Keratinocyte (primary cell): Measurements from ENCODE around the gene DLGAP1. TPM values are rescaled to one million over a fixed set of nuclear protein-coding genes. Genes with fewer than 3 reads are reported as not detected.

ENCODE experiments used
- DNase-seq: peaks from one replicate; pipeline ENCODE4 v3.0.0-alpha.2; 2011; ENCODE audit warnings: low read depth, missing footprints, low spot score
- FAIRE-seq: peaks from 2 replicates; lab custom pipeline; 2011; peaks lifted over from hg19 to GRCh38; lab: Jason Lieb, UNC
- H2AFZ ChIP-seq: 2 replicates; pipeline ENCODE4 v1.6.0; 2012; ENCODE audit warnings: low read length, control low read depth, inconsistent platforms; ENCODE audit not compliant: control insufficient read depth
- H3K27ac ChIP-seq: 2 replicates; pipeline ENCODE4 v1.5.1; 2011; ENCODE audit warnings: low read length; ENCODE audit not compliant: control insufficient read depth, insufficient read depth
- H3K27me3 ChIP-seq: 3 replicates; pipeline ENCODE4 v1.6.0; 2011; ENCODE audit warnings: low read length; ENCODE audit not compliant: control insufficient read depth, insufficient read depth; ENCODE audit errors: extremely low read depth
- H3K36me3 ChIP-seq, 2 experiments: 2 replicates in 1 of 2; 3 replicates in 1 of 2; pipeline ENCODE4 v1.5.1; 2011; ENCODE audit warnings: low read length in 2 of 2, mild to moderate bottlenecking in 1 of 2; ENCODE audit not compliant: control insufficient read depth in 2 of 2, insufficient read depth in 2 of 2; ENCODE audit errors: extremely low read depth in 1 of 2
- H3K4me1 ChIP-seq: 3 replicates; pipeline ENCODE4 v1.5.1; 2011; ENCODE audit warnings: low read length; ENCODE audit not compliant: control insufficient read depth, insufficient read depth; ENCODE audit errors: extremely low read depth
- H3K4me2 ChIP-seq: 3 replicates; pipeline ENCODE4 v1.6.0; 2011; ENCODE audit warnings: low read depth, low read length; ENCODE audit not compliant: control insufficient read depth, insufficient read depth; ENCODE audit errors: extremely low read depth
- H3K4me3 ChIP-seq, 3 experiments: fragments of 200-600 bp in 1 of 3; sonication (generic) in 1 of 3; 2 replicates in 2 of 3; 3 replicates in 1 of 3; pipeline ENCODE4 v1.5.1; 2011 to 2016; ENCODE audit warnings: low read length in 3 of 3, mild to moderate bottlenecking in 3 of 3, control low read depth in 2 of 3, inconsistent platforms in 1 of 3, low read depth in 1 of 3, mixed read lengths in 1 of 3, mixed run types in 1 of 3, moderate library complexity in 1 of 3; ENCODE audit not compliant: control insufficient read depth in 2 of 3, insufficient read depth in 2 of 3; ENCODE audit errors: extremely low read depth in 1 of 3
- H3K79me2 ChIP-seq: 2 replicates; pipeline ENCODE4 v1.6.0; 2012; ENCODE audit warnings: low read length; ENCODE audit not compliant: control insufficient read depth, insufficient read depth
- H3K9ac ChIP-seq: 3 replicates; pipeline ENCODE4 v1.6.0; 2011; ENCODE audit warnings: low read length; ENCODE audit not compliant: control insufficient read depth, insufficient read depth; ENCODE audit errors: extremely low read depth
- H3K9me1 ChIP-seq: 3 replicates; pipeline ENCODE4 v1.6.0; 2011; ENCODE audit warnings: low read length; ENCODE audit not compliant: control insufficient read depth, insufficient read depth; ENCODE audit errors: extremely low read depth
- H3K9me3 ChIP-seq: 2 replicates; pipeline ENCODE4 v1.5.1; 2012; ENCODE audit warnings: low read depth, low read length; ENCODE audit not compliant: control insufficient read depth
- H4K20me1 ChIP-seq: 3 replicates; pipeline ENCODE4 v1.6.0; 2011; ENCODE audit warnings: low read length; ENCODE audit not compliant: control insufficient read depth, insufficient read depth; ENCODE audit errors: extremely low read depth
- CTCF ChIP-seq, 3 experiments: IDR thresholded peaks in 1 of 3; conservative IDR thresholded peaks in 1 of 3; optimal IDR thresholded peaks in 1 of 3; 2 replicates in 2 of 3; 3 replicates in 1 of 3; pipeline versions ENCODE3 to v1.5.1; 2011; ENCODE audit warnings: low read length in 3 of 3, mild to moderate bottlenecking in 3 of 3, moderate library complexity in 2 of 3, control low read depth in 1 of 3, inconsistent platforms in 1 of 3; ENCODE audit not compliant: insufficient read depth in 2 of 3; ENCODE audit errors: extremely low read depth in 1 of 3
- EZH2 ChIP-seq: IDR thresholded peaks from one replicate; pipeline ENCODE4 v1.6.1; 2012; ENCODE audit warnings: inconsistent platforms, mild to moderate bottlenecking, low read length, moderate library complexity
- dilution Hi-C: fragments of 300-500 bp; cut with MboI; formaldehyde crosslinking; loops from one replicate; pipeline ENCODE4 v1.7.0; 2020; ENCODE audit warnings: low sequenced_read_pairs; ENCODE audit not compliant: extremely low pct_ligation_motif_present
- polyA plus RNA-seq, 5 experiments: library from polyadenylated mRNA; depleted of rRNA in 3 of 5; stranded (reverse) in 3 of 5; stranded (forward) in 1 of 5; unstranded in 1 of 5; fragments of >200 nt; gene quantifications; 1 replicate in 1 of 5; 2 replicates in 3 of 5; 3 replicates in 1 of 5; pipeline versions ENCODE4 v1.2.1 to v1.2.3, GENCODE V29; 2011 to 2012; ENCODE audit warnings: missing spikeins in 2 of 5, low read depth in 1 of 5, low replicate concordance in 1 of 5

Gene DLGAP1
- polyA plus RNA-seq, 1 donor (not counting 4 experiments of a cell fraction or from before 2014, with no cell fraction given) = not detected

- H3K9me1 ChIP-seq = peaks cover 7% of the 10 kb centered on the region
- peak overlapping the region; percentile 64 for H3K4me2 ChIP-seq
- FAIRE-seq = no peak
- no peak overlapping the region for H3K4me3 ChIP-seq
- H3K9ac ChIP-seq = no peak overlapping the region
- H3K36me3 ChIP-seq = no peaks in the 10 kb centered on the region
- H2AFZ ChIP-seq = peak overlapping the region; percentile 27
- no peaks in the 10 kb centered on the region for H4K20me1 ChIP-seq
- no peaks in the 10 kb centered on the region for H3K27me3 ChIP-seq
- DNase-seq = no peak
- peaks cover 25% of the 10 kb centered on the region for H3K4me1 ChIP-seq
- no peak overlapping the region for H3K27ac ChIP-seq
- dilution Hi-C loops = no loop called here
- H3K9me3 ChIP-seq = no peaks in the 10 kb centered on the region
- no peaks in the 10 kb centered on the region for H3K79me2 ChIP-seq
- TF ChIP-seq CTCF (optimal IDR thresholded peaks at IDR 0.05 in 1 of 3, IDR thresholded peaks at IDR 0.05 in 1 of 3, conservative IDR thresholded peaks at IDR 0.05 in 1 of 3; ENCODE audit: extremely low read depth in 1 of 3, insufficient read depth in 2 of 3, low read length in 3 of 3) (no peak), EZH2 (no peak)
These were observed 661.6 kb downstream of the DLGAP1 start for GRCh38 chr18:3793545-3793944.

- Histone ChIP-seq H3K9me3 (no peaks in the 10 kb centered on the region), H2AFZ (peak overlapping the region; percentile 27), H3K4me3 (no peak overlapping the region), H3K9ac (no peak overlapping the region), H3K4me2 (peak overlapping the region; percentile 64), H3K36me3 (no peaks in the 10 kb centered on the region), H3K27ac (no peak overlapping the region), H3K79me2 (no peaks in the 10 kb centered on the region), H3K9me1 (peaks cover 7% of the 10 kb centered on the region), H3K27me3 (no peaks in the 10 kb centered on the region), H3K4me1 (peaks cover 25% of the 10 kb centered on the region), H4K20me1 (no peaks in the 10 kb centered on the region)
- DNase-seq (no peak), FAIRE-seq (no peak)
- TF ChIP-seq CTCF (optimal IDR thresholded peaks at IDR 0.05 in 1 of 3, IDR thresholded peaks at IDR 0.05 in 1 of 3, conservative IDR thresholded peaks at IDR 0.05 in 1 of 3; ENCODE audit: extremely low read depth in 1 of 3, insufficient read depth in 2 of 3, low read length in 3 of 3) (no peak), EZH2 (no peak)
- dilution Hi-C loops = no loop called here
These were observed 662.0 kb downstream of the DLGAP1 start for GRCh38 chr18:3793111-3793510.
